Common myeloid progenitor, CD34-positive (primary cell): ENCODE results near the gene TMEM229A.
A peak's percentile ranks its signal among the peaks of the same experiment; 100 is the strongest.

ENCODE experiments used
- CTCF ChIA-PET: fragments of 350-600 bp; sonication (Branson Sonifier 250); formaldehyde crosslinking; loops from one replicate; lab custom pipeline; 2021; ENCODE audit warnings: antibody characterized with exemption; lab: Charles Lee
- POLR2A ChIA-PET: fragments of 350-600 bp; sonication (Branson Sonifier 250); formaldehyde crosslinking; loops from one replicate; lab custom pipeline; 2021; ENCODE audit warnings: antibody characterized with exemption; lab: Charles Lee
- DNase-seq, 3 donors: peaks; one replicate each; pipeline versions ENCODE4 v3.0.0 to v3.0.0-alpha.2; 2013
- H3K27ac ChIP-seq, 2 experiments: 1 replicate in 1 of 2; 2 replicates in 1 of 2; pipeline ENCODE4 v1.7.0; 2013; ENCODE audit warnings: inconsistent platforms in 2 of 2, low read length in 2 of 2, mild to moderate bottlenecking in 2 of 2, low read depth in 1 of 2, moderate library complexity in 1 of 2; ENCODE audit not compliant: severe bottlenecking in 2 of 2, insufficient read depth in 1 of 2, poor library complexity in 1 of 2
- H3K27me3 ChIP-seq, 5 experiments: replicated peaks in 2 of 5; 1 replicate in 3 of 5; 2 replicates in 2 of 5; pipeline versions ENCODE4 v1.6.1 to v1.7.0; 2013; ENCODE audit warnings: low read length in 4 of 5, mild to moderate bottlenecking in 2 of 5, moderate library complexity in 2 of 5, inconsistent platforms in 1 of 5; ENCODE audit not compliant: insufficient read depth in 5 of 5, control insufficient read depth in 4 of 5
- H3K36me3 ChIP-seq, 4 experiments: 1 replicate in 2 of 4; 2 replicates in 2 of 4; pipeline versions ENCODE4 v1.6.1 to v1.7.0; 2013; ENCODE audit warnings: low read length in 3 of 4, control low read depth in 1 of 4, mild to moderate bottlenecking in 1 of 4; ENCODE audit not compliant: control insufficient read depth in 4 of 4, insufficient read depth in 4 of 4
- H3K4me1 ChIP-seq, 4 experiments: 1 replicate in 3 of 4; 2 replicates in 1 of 4; pipeline versions ENCODE4 v1.6.1 to v1.7.1; 2013; ENCODE audit warnings: low read length in 3 of 4, mild to moderate bottlenecking in 3 of 4, control low read depth in 1 of 4, inconsistent platforms in 1 of 4, moderate library complexity in 1 of 4; ENCODE audit not compliant: control insufficient read depth in 4 of 4, insufficient read depth in 4 of 4; ENCODE audit errors: control extremely low read depth in 1 of 4
- H3K4me3 ChIP-seq, 7 experiments: 1 replicate in 4 of 7; 2 replicates in 3 of 7; pipeline versions ENCODE4 v1.5.1 to v1.7.0; 2013; ENCODE audit warnings: mild to moderate bottlenecking in 7 of 7, low read length in 6 of 7, moderate library complexity in 6 of 7, inconsistent platforms in 2 of 7, low read depth in 2 of 7, control low read depth in 1 of 7; ENCODE audit not compliant: insufficient read depth in 4 of 7, control insufficient read depth in 1 of 7; ENCODE audit errors: extremely low read depth in 1 of 7
- H3K9me3 ChIP-seq, 5 experiments: 1 replicate in 4 of 5; 2 replicates in 1 of 5; pipeline versions ENCODE4 v1.6.1 to v1.7.1; 2013; ENCODE audit warnings: low read length in 4 of 5, mild to moderate bottlenecking in 2 of 5, inconsistent platforms in 1 of 5, low read depth in 1 of 5, moderate library complexity in 1 of 5; ENCODE audit not compliant: control insufficient read depth in 4 of 5, insufficient read depth in 2 of 5; ENCODE audit errors: control extremely low read depth in 1 of 5
- WGBS: methylation state at CpG from one replicate; pipeline ENCODE4 v1.1.5; 2013; ENCODE audit not compliant: insufficient coverage; 5-methylcytosine and 5-hydroxymethylcytosine counted together

The TMEM229A gene

DNA sequence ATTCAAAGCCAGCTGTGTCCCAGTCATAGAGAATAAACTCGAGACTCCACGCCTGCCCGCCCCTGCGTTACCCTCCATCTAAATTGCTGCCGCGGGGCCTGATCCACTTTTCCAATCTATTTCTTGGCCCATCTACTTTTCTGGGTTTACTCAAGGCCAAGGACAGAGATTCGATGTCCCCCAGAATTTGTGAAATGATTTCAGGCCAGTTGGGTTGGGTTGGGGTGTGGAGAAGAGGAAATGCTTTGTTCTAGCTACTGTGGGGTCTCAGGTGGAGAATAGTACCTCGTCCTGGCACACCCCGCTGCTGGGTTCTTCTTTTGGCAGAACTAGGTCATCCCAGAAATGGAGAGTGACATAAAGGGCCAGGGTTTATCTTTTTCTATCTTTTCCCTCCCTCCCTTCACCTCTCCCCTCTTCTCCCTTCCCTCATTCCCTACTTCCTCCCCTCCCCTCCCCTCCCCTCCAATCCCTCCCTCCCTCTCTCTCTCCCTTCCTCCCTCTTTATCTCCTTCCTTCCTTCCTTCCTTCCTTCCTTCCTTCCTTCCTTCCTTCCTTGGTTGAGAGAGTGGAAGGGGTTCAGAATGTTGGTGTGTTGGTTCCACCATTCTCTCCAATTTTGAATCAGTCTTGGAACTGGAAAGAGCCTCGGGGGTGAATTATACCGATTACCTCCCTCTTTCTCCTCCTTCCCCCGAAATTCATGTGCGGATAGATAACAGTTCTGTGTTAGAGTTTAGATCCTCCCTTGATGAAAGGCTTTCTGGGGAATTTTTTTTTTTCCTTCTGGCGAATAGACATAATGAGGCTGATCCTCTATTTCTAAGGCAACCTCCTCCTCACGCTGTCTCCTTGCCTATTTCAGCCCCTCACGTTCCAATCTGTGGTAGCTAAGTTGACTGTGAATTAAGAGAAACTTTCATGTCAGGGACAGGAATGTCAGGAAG is 1.2 kb upstream of the TMEM229A start:
- Histone ChIP-seq H3K27me3 (peaks cover 26 to 77% (median 30%) of the 10 kb centered on the region in 5 experiments), H3K9me3 (peaks cover 0 to 1% (median 0%) of the 10 kb centered on the region in 5 experiments), H3K36me3 (no peaks in the 10 kb centered on the region), H3K4me1 (peaks cover 0 to 18% (median 15%) of the 10 kb centered on the region in 4 experiments), H3K4me3 (peak overlapping the region in 1 of 7 experiments; percentile 68), H3K27ac (no peak overlapping the region)
- CTCF ChIA-PET = no interaction called here
- DNase-seq = no peak
- 53% methylated on average over 8 of the region's 16 CpGs for WGBS
- POLR2A ChIA-PET = no interaction called here

DNA sequence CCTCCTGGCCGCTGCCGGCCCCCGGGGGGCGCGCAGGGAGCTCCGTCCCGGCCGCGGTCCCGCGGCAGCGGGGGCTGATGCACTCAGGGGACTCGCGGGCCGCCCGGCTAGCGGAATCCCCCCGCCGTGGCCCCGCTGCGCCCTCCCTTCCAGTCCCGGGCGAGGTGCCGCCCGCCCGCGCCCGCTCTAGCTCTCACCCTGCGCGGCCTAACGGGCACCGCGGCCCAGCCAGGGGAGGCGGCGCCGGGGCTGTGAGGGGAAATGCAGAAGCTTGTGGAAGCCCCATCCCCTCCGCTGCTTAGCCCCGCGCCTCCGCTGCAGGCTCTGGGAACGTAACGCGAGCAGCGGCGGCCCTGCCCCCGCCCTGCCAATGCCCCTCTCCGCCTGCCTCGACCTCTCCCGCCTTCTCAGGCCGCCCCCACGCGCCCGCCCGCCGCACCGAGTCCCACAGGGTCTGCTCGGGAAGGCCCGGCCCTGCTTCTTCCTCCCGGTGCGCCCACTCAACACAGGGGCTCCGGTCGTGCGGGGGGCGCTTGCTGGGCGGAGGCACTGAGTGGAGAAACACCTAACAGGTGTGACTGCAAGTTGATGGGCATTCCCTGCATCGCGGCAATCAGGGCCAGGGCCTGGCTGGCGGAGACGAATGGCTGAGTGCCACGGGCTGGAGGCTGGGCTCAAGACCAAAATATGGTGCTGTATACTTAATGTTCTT is 384 bp upstream of the TMEM229A start:
- DNase-seq = peak; percentile 16 to 68 (median 56)
- ChIA-PET POLR2A (no interaction called here), CTCF (no interaction called here)
- WGBS = 1% methylated on average over 55 of the region's 70 CpGs
- Histone ChIP-seq H3K4me3 (peak overlapping the region in 5 of 7 experiments; percentile 3 to 76 (median 66)), H3K27ac (no peak overlapping the region), H3K36me3 (no peaks in the 10 kb centered on the region), H3K4me1 (peaks cover 0 to 18% (median 15%) of the 10 kb centered on the region in 4 experiments), H3K27me3 (peaks cover 26 to 80% (median 33%) of the 10 kb centered on the region in 5 experiments), H3K9me3 (peaks cover 0 to 1% (median 0%) of the 10 kb centered on the region in 5 experiments)

DNA sequence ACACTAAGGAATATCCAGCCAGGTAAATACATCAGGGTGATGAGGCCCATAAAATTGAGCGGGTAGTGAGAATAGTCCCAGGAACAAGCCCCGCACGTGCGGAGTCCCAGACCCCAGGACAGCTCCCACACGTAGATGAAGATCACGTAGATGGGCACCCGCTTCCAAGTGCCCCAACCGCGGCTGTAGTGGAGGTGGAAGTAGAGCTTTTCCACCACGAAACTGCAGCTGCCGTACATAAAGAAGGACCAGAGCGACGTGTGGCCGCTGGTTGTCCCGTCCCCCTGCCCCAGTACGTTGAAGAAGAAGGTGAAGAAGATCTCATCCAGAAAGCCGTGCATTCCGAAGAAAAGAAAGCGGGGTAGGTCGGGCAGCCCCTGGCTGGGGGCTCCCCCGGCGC is 948 bp downstream of the TMEM229A start:
- peaks cover 26 to 75% (median 33%) of the 10 kb centered on the region in 5 experiments for H3K27me3 ChIP-seq
- WGBS = 5% methylated on average over 19 of the region's 22 CpGs
- no peak overlapping the region for H3K27ac ChIP-seq
- H3K4me1 ChIP-seq = peaks cover 0 to 18% (median 15%) of the 10 kb centered on the region in 4 experiments
- ChIA-PET CTCF (no interaction called here), POLR2A (no interaction called here)
- H3K4me3 ChIP-seq = peak overlapping the region in 5 of 7 experiments; percentile 47 to 76 (median 66)
- peaks cover 0 to 1% (median 0%) of the 10 kb centered on the region in 5 experiments for H3K9me3 ChIP-seq
- no peaks in the 10 kb centered on the region for H3K36me3 ChIP-seq
- DNase-seq = peak in 2 of 3 donors; percentile 18 to 31

DNA sequence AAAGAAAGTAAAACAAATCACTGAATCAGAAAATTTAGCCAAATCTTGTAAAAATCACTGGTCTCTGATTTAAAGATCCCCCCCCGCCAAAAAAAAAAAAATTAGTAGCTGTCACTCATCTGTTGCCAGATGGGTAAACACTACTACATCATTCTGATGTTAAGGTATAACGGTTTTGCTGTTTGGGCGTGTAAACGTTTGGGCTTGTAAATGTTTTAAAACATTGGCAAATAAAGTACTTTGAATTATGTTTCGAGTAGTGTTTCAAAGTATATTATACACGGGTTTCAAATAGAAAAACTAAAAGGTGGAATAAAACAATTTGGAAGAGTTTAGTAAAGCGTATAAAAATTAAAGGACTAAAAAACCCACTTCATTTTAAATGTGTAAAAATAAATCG is 1.5 kb downstream of the TMEM229A start:
- no CpG with 5 or more reads among the region's 8 CpGs for WGBS
- peaks cover 0 to 1% (median 0%) of the 10 kb centered on the region in 5 experiments for H3K9me3 ChIP-seq
- peaks cover 26 to 71% (median 31%) of the 10 kb centered on the region in 5 experiments for H3K27me3 ChIP-seq
- H3K36me3 ChIP-seq = no peaks in the 10 kb centered on the region
- DNase-seq = peak in 1 of 3 donors; percentile 0
- ChIA-PET POLR2A (no interaction called here), CTCF (no interaction called here)
- H3K4me1 ChIP-seq = peaks cover 0 to 18% (median 15%) of the 10 kb centered on the region in 4 experiments
- H3K4me3 ChIP-seq = peak overlapping the region in 1 of 7 experiments; percentile 76
- H3K27ac ChIP-seq = no peak overlapping the region

DNA sequence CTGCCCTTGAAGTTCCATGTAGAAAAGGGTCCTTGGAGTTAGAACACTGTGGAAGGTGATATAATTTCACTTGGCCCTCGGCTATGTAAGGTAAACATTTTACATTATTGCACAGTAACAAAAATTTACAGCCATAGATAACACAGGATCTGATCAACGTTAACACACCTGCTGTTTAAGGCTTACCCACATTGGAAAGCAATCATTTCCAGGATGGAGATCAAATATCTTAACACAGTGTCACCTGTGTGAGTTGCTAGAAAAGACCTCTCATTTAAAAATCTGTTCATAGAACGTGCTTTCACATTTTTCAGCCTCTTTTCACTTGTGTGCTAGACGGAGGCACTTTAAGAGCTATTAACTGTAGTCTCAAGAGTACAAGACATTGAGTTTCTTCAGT is 1.9 kb downstream of the TMEM229A start:
- DNase-seq = no peak
- Histone ChIP-seq H3K27ac (no peak overlapping the region), H3K36me3 (no peaks in the 10 kb centered on the region), H3K4me1 (peaks cover 0 to 18% (median 15%) of the 10 kb centered on the region in 4 experiments), H3K9me3 (peaks cover 0 to 1% (median 0%) of the 10 kb centered on the region in 5 experiments), H3K4me3 (no peak overlapping the region), H3K27me3 (peaks cover 23 to 71% (median 31%) of the 10 kb centered on the region in 5 experiments)
- ChIA-PET CTCF (no interaction called here), POLR2A (interaction anchor here (0.6 kb wide), 1 partner anchor 1713 kb away, joined by 3 read pairs; no protein-coding TSS in a partner anchor)
- 78% methylated on average over 2 of the region's 4 CpGs for WGBS

DNA sequence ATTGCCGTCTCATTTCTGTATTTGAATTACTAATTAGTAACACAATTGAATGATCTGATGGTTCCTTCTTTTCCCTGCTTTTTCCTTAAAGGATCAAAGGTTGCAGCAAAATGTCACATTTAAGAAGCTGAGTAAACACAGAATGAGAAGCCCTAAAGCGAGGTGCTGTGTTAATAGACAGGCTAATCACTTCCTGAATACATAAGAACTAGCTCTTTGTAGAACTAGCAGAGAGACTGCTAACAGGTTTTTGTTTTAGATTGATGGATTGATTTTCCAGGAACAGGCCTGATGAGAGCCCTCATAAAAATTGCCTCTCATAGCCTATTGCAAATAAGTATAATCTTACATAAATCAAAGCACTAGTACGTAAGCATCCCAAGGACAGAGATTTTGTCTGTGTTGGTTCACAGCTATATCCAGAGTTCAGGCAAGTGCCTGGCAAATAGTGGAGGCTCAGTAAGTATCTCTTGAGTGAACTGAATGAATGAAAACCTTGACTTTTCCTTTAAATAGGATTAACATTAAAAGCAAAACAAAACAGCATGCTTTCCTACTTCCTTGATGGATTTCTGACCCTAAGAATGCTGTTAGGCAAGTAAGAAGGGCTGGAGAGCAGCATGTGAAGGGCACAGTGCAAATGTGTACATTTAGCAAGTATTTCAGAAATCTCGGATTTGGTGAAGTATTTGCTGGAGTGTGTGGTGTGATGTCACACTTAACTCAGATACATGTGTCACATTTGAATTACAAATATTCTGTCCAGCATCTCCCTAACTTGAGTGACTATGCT is 3.3 kb downstream of the TMEM229A start:
- CTCF ChIA-PET = no interaction called here
- H3K9me3 ChIP-seq = peaks cover 0 to 1% (median 0%) of the 10 kb centered on the region in 5 experiments
- H3K4me1 ChIP-seq = peaks cover 0 to 18% (median 15%) of the 10 kb centered on the region in 4 experiments
- no peak overlapping the region for H3K4me3 ChIP-seq
- no peak for DNase-seq
- peaks cover 22 to 60% (median 29%) of the 10 kb centered on the region in 5 experiments for H3K27me3 ChIP-seq
- H3K27ac ChIP-seq = no peak overlapping the region
- POLR2A ChIA-PET = no interaction called here
- whole genome bisulfite sequencing = no CpG with 5 or more reads among the region's 4 CpGs
- H3K36me3 ChIP-seq = no peaks in the 10 kb centered on the region
